NCI-H774 (cell line): Measurements from ENCODE around the gene KANK2.

ENCODE experiments used
- DNase-seq: peaks from one replicate; lab custom pipeline; 2025; lab: John Stamatoyannopoulos, UW

Gene KANK2

DNA sequence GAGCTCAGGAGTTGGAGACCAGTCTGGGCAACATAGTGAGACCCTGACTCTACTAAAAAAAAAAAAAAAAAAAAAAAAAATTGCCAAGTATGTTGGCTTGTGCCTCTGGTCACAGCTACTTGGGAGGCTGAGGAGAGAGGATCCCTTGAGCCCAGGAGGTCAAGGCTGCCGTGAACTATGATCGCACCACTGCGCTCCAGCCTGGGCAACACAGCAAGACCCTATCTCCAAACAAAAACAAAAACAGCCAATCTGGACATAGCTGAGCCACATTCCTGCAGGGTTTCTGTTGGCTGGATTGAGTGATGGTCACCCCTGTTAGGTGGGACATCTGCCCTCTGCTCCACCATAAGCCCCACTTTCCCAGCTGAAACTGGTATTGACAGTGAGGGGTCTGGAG lies 28.5 kb upstream of the KANK2 start:
- DNase-seq = no peak

DNA sequence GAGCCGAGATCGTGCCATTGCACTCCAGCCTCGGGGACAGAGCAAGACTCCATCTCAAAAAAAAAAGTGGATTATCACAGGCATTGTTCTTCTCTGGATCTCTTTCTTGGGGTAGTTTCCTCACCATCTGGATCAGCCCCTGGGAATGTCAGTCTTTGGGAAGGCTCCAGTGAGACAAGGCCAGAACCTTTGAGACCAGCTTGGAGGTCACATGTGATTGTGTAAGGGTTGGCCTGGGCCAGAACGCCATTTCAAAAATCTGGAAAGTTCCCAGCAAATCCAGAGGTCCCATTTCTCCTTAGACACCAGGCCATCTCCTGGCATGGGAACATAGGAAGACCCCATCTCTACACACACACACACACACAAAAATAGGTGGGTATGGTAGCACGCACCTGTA lies 27.8 kb upstream of the KANK2 start:
- DNase-seq = no peak

DNA sequence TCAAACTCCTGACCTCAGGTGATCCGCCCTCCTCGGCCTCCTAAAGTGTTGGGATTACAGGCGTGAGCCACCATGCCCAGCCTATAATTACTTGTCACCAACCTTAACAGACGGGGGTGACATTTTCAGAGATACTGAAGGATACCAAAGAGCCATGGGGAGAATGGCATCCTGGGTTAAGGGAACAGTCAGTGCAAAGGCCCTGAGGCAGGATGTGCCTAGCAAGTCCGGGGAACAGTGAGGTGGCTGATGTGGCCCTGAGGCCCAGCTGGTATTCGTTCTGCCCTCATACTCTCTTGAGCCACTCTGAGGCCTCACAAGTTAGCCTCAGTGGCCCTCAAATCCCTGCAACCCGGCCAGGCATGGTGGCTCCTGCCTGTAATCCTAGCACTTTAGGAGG lies 27.1 kb upstream of the KANK2 start:
- no peak for DNase-seq

DNA sequence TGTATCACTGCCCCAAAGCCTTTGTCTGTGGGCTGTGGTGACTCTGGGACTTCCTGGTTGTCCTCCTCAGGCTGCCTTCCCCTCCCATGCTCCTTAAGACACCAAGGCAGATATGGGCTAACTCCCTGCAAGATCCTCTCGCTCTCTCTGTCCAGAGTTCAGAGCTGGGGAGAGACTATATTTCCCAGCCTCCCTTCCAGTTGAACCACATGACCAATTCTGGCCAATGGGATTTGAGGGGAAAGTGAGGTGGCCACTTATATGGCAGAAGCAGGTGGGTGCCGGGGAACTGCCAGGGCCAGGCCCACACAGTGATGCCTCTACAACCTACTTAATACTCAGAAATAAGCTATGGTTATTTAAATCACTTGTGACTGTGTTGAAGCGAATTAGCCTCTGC lies 25.9 kb upstream of the KANK2 start:
- DNase-seq = no peak

DNA sequence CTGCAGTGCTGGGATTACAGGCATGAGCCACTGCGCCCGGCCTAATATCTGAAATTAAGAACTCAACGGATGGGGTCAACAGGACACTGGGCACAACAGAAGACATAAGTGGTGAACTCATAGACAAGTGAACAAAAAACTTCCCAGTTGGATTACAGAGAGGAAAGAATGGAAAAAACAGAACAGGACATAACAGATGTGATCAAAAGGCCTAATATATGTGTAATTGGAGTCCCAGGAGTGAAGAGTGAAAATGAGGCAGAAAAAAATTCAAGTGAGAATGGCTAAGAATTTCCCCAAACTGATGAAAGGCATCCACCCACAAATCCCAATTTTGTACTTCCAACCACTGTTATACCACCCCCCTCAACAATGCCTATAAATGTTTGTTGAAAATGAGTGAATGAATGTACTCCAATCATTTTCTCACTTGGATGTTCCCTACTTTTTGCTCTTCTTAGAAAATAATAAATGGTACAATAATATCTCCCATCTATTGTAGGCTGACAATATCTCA lies 23.8 kb upstream of the KANK2 start:
- no peak for DNase-seq

DNA sequence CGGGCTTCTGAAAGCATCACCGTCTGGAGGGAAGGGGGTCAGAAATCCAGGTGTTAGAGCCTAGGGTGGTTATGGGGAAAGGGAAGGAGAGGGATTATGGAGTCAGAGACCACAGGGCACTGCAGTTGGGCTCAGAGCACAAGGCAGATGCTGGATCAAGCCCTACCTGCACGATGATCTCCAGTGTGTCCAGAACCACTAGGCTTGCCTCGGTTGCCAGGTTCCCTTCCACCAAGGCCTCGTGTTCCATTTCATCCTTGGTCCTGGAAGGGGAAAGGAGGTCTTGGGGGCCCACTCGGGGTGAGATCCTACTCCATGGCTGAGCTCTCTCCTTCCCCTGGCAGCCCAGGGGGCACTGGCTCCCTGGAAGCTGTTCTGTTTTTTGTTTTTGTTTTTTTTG lies 17.0 kb upstream of the KANK2 start:
- no peak for DNase-seq

DNA sequence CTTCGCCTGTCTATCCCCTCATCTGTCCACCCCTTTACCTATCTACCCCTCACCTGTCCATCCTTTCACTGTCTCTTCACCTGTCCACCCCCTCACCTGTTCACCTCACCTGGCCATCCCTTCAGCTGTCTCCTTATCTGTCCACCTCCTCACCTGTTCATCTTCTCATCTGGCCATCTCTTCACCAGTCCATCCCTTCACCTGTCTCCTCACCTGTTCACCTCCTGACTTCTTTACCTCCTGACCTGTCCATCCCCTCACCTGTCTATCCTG lies 13.2 kb upstream of the KANK2 start:
- DNase-seq = no peak

DNA sequence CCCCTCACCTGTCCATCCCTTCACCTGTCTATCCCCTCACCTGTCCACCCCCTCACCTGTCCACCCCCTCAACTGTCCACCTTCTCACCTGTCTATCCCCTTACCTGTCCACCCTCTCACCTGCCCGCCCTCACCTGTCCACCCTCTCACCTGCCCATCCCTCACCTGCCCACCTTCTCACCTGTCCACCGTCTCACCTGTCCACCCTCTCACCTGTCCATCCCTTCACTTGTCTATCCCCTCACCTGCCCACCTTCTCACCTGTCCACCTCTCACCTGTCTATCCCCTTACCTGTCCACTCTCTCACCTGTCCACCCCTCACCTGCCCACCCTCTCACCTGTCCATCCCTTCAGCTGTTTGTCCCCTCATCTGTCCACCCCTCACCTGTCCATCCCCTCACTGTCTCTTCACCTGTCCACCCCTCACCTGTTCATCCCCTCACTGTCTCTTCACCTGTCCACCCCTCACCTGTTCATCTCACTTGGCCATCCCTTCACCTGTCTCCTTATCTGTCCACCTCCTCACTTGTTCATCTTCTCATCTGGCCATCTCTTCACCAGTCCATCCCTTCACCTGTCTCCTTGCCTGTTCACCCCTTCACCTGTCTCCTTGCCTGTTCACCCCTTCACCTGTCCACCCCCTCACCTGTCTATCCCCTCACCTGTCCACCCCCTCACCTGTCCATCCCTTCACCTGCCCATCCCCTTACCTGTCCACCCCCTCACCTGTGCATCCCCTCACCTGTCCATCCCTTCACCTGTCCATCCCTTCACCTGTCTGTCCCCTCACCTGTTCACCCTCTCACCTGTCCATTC lies 12.7 kb upstream of the KANK2 start:
- DNase-seq = no peak

DNA sequence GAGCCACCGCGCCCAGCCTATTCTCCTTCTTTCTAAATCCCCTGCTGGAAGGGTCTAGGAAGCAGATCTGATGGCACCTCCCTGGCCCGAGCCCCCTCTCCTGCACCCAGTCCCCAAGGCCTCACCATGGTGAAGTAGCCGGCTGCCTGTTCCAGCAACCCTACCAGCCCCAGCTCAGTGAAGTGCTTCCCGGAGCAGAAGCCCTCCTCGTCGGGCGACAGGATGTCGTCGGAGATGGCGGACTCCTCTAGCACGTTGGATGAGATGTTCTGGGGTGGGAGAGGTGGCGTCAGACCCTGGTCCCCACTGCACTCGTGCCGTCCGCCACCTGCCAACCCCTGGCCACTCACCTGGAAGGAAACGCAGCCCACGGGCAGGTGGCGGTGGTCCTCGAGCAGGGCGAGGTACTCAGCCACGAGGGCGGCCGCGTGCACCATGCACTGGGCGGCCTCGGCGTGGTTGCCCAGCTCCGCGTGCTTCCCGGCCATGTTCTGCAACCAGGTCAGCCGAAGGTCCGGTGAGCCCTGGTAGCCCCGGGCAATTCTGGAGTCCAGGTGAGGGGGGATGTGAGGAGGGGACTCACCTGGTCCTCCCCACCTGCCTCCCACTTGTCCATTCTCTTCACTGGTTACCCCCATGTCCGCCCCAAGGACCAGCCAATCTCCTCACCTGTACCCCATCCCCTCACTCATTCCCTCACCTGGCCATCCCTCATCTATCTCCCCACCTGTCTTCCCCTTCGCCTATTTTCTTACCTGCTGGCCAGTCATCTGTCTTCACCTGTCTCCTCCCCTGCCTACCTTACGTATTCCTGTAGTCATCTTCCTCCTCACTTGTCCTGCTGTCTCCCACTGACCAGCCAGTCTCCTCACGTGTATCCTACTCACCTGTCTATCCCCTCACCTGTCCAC lies 11.5 kb upstream of the KANK2 start:
- no peak for DNase-seq

DNA sequence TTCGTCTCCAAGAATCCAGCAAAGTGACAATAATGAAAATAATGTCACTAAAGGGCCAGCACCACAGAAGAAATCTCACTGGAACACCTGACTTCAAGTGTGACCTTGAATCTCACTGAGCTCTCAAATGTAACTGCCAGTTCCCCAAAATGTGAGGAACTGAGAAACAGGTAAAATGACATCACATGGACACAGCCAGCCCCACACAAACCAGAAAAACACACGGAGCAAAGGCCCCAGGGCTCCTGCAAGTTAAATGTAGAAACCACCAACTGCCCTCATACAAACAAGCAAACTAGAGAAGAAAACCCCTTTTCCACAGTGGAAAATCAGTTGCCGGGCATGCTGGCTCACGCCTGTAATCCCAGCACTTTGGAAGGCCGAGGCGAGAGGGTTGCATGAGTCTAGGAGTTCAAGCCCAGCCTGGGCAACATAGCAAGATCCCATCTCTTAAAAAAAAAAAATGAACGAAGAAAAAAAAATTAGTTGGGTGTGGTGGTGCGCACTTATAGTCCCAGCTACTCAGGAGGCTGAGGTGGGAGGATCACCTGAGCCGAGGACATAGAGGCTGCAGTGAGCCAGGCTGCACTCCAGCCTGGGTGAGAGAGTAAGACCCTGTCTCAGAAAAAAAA lies 8.7 kb upstream of the KANK2 start:
- DNase-seq = no peak

DNA sequence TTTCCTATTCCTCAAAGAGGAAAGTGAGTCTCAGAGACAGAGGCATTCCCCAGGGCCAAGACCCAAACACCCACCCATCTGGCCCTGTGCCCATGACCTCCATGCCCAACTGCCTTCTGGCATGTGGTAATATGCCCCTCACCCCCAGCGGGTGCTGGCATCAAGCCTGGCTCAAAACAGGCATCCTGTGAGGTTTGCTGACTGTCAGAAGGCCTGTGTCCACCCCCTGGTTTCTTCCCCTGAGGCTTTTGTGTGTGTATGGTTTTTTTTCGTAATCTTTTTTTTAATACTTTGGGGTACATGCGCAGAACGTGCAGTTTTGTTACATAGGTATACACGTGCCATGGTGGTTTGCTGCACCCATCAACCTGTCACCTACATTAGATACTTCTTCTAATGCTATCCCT lies 7.6 kb upstream of the KANK2 start:
- no peak for DNase-seq

DNA sequence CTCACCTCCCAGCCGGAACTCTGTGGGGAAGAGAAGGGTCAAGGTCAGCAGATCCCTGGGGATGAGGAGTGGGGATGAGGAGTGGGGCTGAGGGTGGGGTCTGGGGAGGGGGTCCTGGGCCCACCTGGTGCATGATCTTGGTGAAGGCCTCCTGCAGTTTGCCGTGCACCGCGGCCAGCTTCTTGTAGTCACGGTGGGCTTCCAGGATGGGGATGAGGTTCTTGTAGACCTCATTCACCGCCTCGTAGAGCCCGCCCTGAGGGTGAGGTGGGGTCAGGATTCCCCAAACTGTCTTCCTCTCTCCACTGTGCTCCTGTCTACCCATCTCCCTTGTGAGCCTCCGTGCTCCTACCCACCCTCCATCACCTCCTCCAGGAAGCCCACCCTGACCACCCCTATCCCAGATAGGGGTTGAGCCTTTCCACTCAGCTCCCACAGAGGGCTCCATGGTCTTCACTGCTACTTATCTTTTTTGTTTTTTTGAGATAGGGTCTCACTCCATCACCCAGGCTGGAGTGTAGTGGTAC lies 6.8 kb upstream of the KANK2 start:
- DNase-seq = no peak

DNA sequence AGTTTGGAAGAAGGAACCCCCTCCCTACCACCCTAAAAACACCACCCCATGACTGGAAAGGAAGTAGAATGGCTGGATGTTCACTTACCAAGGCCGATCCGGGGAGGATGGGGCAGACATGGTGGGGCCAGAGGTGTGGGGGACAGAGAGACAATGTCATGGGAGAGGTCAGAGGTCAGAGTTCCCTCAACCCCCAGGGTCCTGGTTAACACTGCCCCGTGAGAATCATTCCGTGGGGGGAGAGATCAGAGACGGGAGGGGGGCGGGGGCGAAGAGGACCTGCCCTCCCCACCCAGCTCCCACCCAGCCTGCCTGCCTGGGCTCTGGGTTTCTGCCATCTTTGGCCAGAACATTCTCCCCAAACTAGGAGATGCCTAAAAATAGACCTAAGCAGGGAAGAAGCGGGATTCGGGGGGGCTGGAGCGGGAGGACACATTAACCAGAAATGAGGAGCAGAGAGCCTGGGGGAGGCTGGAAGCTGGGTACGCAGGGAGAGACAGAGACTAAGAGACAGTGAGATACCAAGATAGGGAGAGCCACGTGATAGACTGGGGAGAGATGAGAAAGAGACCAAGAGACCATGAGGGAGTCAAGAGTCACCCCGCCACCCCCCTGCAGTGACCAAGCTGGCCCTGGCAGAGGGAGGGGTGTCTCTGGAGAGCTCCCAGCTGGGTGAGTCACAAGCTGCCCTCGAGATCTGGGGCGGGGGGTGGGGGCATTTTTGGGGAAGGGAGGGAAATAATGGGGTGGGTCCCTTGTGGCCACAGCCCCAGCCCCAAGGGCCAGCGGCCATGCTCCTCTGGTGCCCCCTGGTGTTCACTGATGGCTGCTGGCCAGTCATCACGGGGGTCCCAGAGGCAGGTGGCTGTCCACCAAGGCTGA lies 6.1 kb upstream of the KANK2 start:
- DNase-seq = no peak

DNA sequence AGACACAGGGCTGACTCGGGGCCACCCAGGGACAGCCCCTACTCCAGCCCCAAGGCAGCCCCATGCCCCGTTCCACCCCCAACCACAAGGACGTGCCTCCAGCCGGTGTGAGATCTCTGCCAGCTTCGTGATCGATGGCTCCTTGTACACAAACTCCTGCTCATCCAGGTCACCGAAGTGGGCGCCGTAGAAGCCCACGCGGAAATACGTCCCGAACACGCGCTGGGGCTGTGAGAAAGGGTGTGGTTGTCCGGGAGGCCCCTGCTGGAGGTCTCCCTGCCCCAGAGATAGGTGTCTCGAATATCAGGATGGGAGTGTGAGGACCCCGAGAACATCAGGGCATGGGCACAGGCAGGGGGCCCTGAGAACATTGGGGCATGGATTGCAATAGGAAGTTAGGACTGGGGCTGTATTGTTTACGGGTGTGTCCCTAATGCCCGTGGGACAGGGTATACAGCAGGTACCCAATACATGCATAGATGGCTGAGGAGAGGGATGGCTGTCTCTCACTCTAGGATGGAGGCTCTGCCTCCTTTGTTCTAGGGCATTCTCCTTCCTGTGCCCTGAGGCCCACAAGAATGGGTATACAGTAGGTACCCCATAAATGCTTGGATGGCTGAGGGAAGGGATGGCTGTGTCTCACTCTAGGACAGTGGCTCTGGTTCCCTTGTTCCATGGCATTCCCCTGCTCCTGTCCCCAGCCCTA lies 5.3 kb upstream of the KANK2 start:
- DNase-seq = no peak

DNA sequence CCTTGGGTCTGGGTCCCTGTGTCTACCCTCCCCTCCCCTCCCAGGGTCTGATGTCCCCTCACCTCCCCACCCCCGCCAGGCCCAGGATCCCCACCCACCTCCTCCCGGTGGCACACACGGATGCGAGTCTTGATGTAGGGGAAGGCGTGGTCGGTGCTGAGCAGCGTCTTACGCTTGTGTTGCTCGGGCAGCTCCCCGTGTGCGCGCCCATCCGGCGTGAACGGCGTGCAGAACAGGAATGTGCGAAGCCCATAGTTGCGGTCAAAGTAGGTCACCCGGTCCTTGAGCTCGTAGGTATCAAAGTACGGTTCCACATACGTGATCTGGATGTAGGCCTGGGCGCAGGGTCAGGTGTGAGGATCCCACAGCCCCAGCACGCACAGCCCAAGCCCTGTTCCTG lies 4.4 kb upstream of the KANK2 start:
- DNase-seq = no peak

DNA sequence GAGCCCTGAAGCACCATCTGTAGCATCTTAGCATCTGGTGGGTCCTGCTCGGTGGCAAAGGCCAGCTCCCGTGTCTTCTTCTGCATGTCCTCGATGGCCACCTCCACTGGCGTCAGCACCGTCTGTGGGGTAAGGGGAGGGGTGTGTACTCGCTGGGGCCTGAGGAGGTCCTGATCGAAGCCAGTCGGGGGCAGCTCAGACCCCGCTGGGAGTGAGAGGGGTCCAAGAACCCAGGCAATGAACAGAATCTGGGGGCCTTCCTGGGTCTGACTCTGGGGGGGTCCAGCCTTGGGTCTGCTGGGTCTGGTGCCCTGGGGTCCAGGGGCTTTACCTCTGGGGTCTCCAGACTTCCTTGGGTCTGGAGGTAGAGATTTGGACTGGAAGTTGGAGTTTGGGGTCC lies 3.6 kb upstream of the KANK2 start:
- DNase-seq = no peak

DNA sequence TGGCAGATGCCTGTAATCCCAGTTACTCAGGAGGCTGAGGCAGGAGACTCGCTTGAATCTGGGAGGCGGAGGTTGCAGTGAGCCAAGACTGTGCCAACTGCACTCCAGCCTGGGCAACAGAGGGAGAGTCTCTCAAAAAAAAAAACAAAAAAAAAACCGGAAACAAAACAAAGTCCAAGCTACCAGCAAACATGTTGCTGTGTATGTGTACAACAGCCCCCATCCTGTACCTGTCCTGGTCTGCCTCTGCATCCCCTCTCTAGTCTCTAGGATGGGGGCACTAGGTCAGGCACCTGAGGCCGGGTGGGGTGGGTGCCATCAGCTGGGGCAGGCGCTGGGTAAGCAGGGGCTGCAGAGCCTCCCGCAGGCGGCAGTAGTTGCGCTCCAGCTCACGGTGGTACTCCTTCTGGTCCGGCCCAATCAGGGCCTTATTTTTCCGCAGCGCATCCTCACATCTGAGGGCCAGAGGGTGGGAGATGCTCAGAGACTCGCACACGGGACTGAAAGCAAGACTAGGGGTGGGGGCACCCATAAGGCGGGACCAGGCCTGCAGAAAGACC lies 2.8 kb upstream of the KANK2 start:
- no peak for DNase-seq

DNA sequence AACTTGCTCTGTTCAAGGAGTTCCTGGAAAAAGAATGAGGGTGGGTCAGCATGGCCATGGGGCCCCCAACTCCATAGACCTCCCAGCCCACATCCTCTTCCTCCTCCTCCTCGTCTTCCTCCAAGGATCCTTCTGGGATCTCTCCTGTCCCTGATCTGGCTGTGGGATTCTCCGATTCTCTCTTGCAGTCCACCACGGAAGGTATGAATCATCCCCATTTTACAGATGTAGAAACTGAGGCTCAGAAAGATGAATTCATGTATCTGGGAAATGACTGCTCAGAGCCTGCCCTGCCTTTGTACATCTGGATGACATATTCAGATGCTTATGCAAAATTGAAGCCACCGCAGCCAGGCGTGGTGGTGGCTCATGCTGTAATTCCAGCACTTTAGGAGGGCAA lies 2.2 kb upstream of the KANK2 start:
- no peak for DNase-seq

DNA sequence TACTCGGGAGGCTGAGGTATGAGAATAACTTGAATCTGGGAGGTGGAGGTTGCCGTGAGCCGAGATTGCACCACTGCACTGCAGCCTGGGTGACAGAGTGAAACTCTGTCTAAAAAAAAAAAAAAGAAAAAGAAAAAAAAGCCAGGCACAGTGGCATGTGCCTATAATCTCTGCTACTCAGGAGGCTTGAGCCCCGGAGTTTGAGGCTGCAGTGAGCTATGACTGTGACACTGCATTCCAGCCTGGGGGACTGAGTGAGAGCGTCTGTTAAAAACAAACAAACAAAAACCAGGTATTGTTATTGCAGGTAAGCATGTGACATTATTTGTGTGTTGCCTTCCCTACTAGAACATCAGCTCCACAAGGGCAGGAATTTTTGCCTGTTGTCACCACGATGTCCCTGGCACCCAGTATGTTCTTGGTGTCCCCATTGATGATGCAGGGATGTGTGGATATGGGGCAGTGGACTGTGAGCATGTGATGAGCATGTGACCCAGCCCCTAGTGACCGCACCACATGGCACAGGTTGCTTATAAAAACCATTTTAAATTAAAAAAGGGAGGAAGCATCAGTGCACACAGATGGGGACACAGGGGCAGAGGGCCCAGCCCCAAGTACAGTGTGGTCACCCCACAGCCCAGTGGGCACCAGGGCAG lies 1.6 kb upstream of the KANK2 start:
- no peak for DNase-seq

DNA sequence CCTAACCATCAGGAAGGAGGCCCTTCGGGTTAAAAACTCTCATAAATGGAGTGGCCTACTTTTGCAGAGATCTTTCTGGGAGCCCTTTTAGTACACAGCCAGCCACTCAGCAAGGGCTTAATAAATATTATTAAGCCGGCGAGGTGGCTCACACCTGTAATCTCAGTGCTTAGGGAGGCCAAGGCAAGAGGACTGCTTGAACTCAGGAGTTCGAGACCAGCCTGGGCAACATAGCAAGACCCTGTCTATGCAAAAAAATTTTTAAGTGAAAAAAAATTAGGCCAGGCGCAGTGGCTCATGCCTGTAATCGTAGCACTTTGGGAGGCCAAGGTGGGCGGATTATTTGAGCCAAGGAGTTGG lies 810 bp upstream of the KANK2 start:
- DNase-seq = no peak
